Limb (tissue), 2 donors: Measurements from ENCODE around the gene PHLPP1.

Source experiments
- DNase-seq, 2 donors: peaks; one replicate each; pipeline ENCODE4 v3.0.0-alpha.2; 2016; ENCODE audit errors: extremely low spot score in 2 of 2

PHLPP1 gene

GRCh38 chr18:62976227-62976626, 260.9 kb downstream of the PHLPP1 start:
- no peak for DNase-seq

- DNase-seq, result no peak
Observed at GRCh38 chr18:62977512-62977911, 262.2 kb downstream of the PHLPP1 start.

- DNase-seq, result no peak
Observed at GRCh38 chr18:62978251-62979049, 263.1 kb downstream of the PHLPP1 start.

GRCh38 chr18:62979176-62979575, 263.8 kb downstream of the PHLPP1 start:
- peak in 1 of 2 donors; percentile 52 for DNase-seq

GRCh38 chr18:62979900-62980299, 264.6 kb downstream of the PHLPP1 start:
- DNase-seq, result no peak

GRCh38 chr18:62981566-62981965, 266.2 kb downstream of the PHLPP1 start:
- DNase-seq, result no peak

- DNase-seq, result peak; percentile 52 to 77
Observed at GRCh38 chr18:62982600-62983251, 267.4 kb downstream of the PHLPP1 start.

GRCh38 chr18:62984656-62985315, 269.4 kb downstream of the PHLPP1 start:
- no peak for DNase-seq

GRCh38 chr18:62986490-62986889, 271.1 kb downstream of the PHLPP1 start:
- no peak for DNase-seq

- DNase-seq, result no peak
Observed at GRCh38 chr18:62987055-62987830, 271.9 kb downstream of the PHLPP1 start.

- no peak for DNase-seq
Observed at GRCh38 chr18:62987859-62988258, 272.5 kb downstream of the PHLPP1 start.

- DNase-seq, result no peak
Observed at GRCh38 chr18:62988471-62988870, 273.1 kb downstream of the PHLPP1 start.

GRCh38 chr18:62989195-62989594, 273.9 kb downstream of the PHLPP1 start:
- no peak for DNase-seq

- no peak for DNase-seq
Observed at GRCh38 chr18:62990653-62991052, 275.3 kb downstream of the PHLPP1 start.

- DNase-seq, result no peak
Observed at GRCh38 chr18:62991389-62991788, 276.0 kb downstream of the PHLPP1 start.

GRCh38 chr18:62991959-62992358, 276.6 kb downstream of the PHLPP1 start:
- DNase-seq, result no peak

- DNase-seq, result no peak
Observed at GRCh38 chr18:62992877-62993365, 277.6 kb downstream of the PHLPP1 start.

GRCh38 chr18:62996566-62996965, 281.2 kb downstream of the PHLPP1 start:
- no peak for DNase-seq

- no peak for DNase-seq
Observed at GRCh38 chr18:62997076-62997475, 281.7 kb downstream of the PHLPP1 start.

GRCh38 chr18:62998443-62998842, 283.1 kb downstream of the PHLPP1 start:
- no peak for DNase-seq

- DNase-seq, result peak in 1 of 2 donors; percentile 9
Observed at GRCh38 chr18:62999392-62999791, 284.1 kb downstream of the PHLPP1 start.
